H1 (cell line): ENCODE measurements around the gene ADIPOR2.

Source experiments
- CTCF ChIP-seq, 3 experiments: IDR thresholded peaks; 1 replicate in 2 of 3; 2 replicates in 1 of 3; pipeline versions ENCODE4 v1.5.1 to v1.6.1; 2011; ENCODE audit warnings: low read length in 3 of 3, mild to moderate bottlenecking in 3 of 3, inconsistent platforms in 2 of 3, low read depth in 1 of 3, moderate library complexity in 1 of 3; ENCODE audit not compliant: insufficient read depth in 1 of 3; ENCODE audit errors: control extremely low read depth in 1 of 3
- JUND ChIP-seq: IDR thresholded peaks from 2 replicates; pipeline ENCODE4 v1.6.1; 2011; ENCODE audit warnings: mild to moderate bottlenecking, improper control_type of control experiment, low read length
- RFX5 ChIP-seq: IDR thresholded peaks from 2 replicates; pipeline ENCODE4 v1.6.1; 2011; ENCODE audit warnings: low read depth, low read length, improper control_type of control experiment, borderline replicate concordance
- YY1 ChIP-seq: IDR thresholded peaks from 2 replicates; pipeline ENCODE4 v1.6.1; 2011; ENCODE audit warnings: low read depth, mild to moderate bottlenecking, low read length

GRCh38 chr12:1822699-1823098, 131.8 kb downstream of the ADIPOR2 start:
- TF ChIP-seq RFX5 = no peak
- no peak for TF ChIP-seq JUND
- no peak for TF ChIP-seq CTCF (IDR thresholded peaks at IDR 0.05; ENCODE audit: control extremely low read depth in 1 of 3, insufficient read depth in 1 of 3, low read depth in 1 of 3, low read length in 3 of 3)
- no peak for TF ChIP-seq YY1
